Ovary (tissue), 9 donors: ENCODE measurements around the gene NELL1. TPM values are rescaled to one million over a fixed set of nuclear protein-coding genes. Genes with fewer than 3 reads are reported as not detected.
"Not testable (repeated sequence)": the region's sequence is repeated elsewhere in the genome, so short reads cannot be mapped to it uniquely, and the experiment has no call there.

Experiments
- DNase-seq, 5 donors: peaks; one replicate each; pipeline ENCODE4 v3.0.0-alpha.2; 2019 to 2020
- H3K27ac ChIP-seq, 2 donors: fragments of 200-600 bp; one replicate each; pipeline versions ENCODE4 v1.5.1 to v1.8.0; 2019 to 2022
- H3K27me3 ChIP-seq: fragments of 200-600 bp; one replicate; pipeline ENCODE4 v1.8.0; 2022
- H3K36me3 ChIP-seq: fragments of 200-600 bp; sonication (generic); one replicate; pipeline ENCODE4 v1.5.1; 2019
- H3K4me1 ChIP-seq: one replicate; pipeline ENCODE4 v1.8.1; 2013; ENCODE audit warnings: mild to moderate bottlenecking, moderate library complexity; ENCODE audit not compliant: insufficient read depth
- H3K4me3 ChIP-seq: fragments of 200-600 bp; sonication (generic); one replicate; pipeline ENCODE4 v1.5.1; 2017
- H3K9me3 ChIP-seq, 2 donors: fragments of 200-600 bp in 1 of 2; sonication (generic) in 1 of 2; one replicate each; pipeline versions ENCODE4 v1.5.1 to v1.8.1; 2013 to 2019; ENCODE audit warnings: mild to moderate bottlenecking in 1 of 2, moderate library complexity in 1 of 2
- CTCF ChIP-seq, 3 donors: fragments of 450-650 bp in 2 of 3; fragments of 200-600 bp in 1 of 3; IDR thresholded peaks; one replicate each; pipeline versions ENCODE4 v1.5.1 to v1.8.0; 2016 to 2022; ENCODE audit warnings: antibody characterized with exemption in 3 of 3, mild to moderate bottlenecking in 1 of 3
- EP300 ChIP-seq: sonication (generic); formaldehyde crosslinking; IDR thresholded peaks from one replicate; pipeline ENCODE4 v1.6.1; 2017; ENCODE audit warnings: antibody characterized with exemption
- POLR2A ChIP-seq: fragments of 450-650 bp; IDR thresholded peaks from one replicate; pipeline ENCODE4 v1.6.1; 2017; ENCODE audit warnings: antibody characterized with exemption, mild to moderate bottlenecking, moderate library complexity
- WGBS, 3 donors: extraction: QIAGEN DNeasy Blood & Tissue Kit in 1 of 3; methylation state at CpG; one replicate each; pipeline versions ENCODE4 v1.1.5 to v1.1.7; 2013 to 2017; 5-methylcytosine and 5-hydroxymethylcytosine counted together
- intact Hi-C, 4 donors: fragments of 100-400 bp; cut with DNase I; formaldehyde crosslinking; loops; one replicate each; pipeline versions ENCODE4 v1.11.0 to v1.15.1; 2022 to 2023
- polyA plus RNA-seq, 2 donors: library from polyadenylated mRNA; stranded (reverse); fragments of 200-250 nt in 1 of 2; fragments of 350-450 nt in 1 of 2; fragmentation: Illumina TruSeq in 1 of 2; extraction: RNeasy Lipid Tissue Mini Kit (QIAGEN cat#74804) in 1 of 2; gene quantifications; one replicate each; pipeline ENCODE4 v1.2.3, GENCODE V29; 2013 to 2014
- total RNA-seq, 7 donors: library from RNA; depleted of rRNA in 2 of 7; stranded (reverse); fragments of >200 nt in 2 of 7; fragmentation: NEBNext Ultra II Directional in 3 of 7; extraction: Animal tissue kit (Norgen Biotek cat#: 25700) in 3 of 7; gene quantifications; one replicate each; pipeline versions ENCODE4 v1.1.0 to v1.2.4, GENCODE V29; 2016 to 2023
- donor health status: DM: no; HTN: no; CAD: no; lungs with moderate emphysema.
- donor health status: DM: no; HTN: no; CAD: no.
- donor health status: Bipolar disorder and iron deficiency.
- donor health status: DM: yes; HTN: yes; CAD: no.
- donor health status: DM: no; HTN: no; CAD: no.
- donor health status: DM: yes; HTN: yes; CAD: no.

The NELL1 gene
- total and polyA plus RNA-seq, 9 donors: 0.21 to 0.43 (median 0.36) TPM; not detected in 5

GRCh38 chr11:21132146-21132720, 462.8 kb downstream of the NELL1 start:
- TF ChIP-seq POLR2A (no peak), CTCF (IDR thresholded peaks at IDR 0.05) (no peak), EP300 (no peak)
- no peaks in the 10 kb centered on the region for H3K36me3 ChIP-seq
- no peaks in the 10 kb centered on the region for H3K9me3 ChIP-seq
- H3K27me3 ChIP-seq: no peaks in the 10 kb centered on the region
- intact Hi-C loops: no loop called here
- no peak overlapping the region for H3K4me3 ChIP-seq
- 86 to 89% (median 88%) methylated on average over 11 of the region's 11 CpGs for WGBS, 3 donors
- no peaks in the 10 kb centered on the region for H3K4me1 ChIP-seq
- H3K27ac ChIP-seq: no peak overlapping the region
- no peak for DNase-seq

- intact Hi-C loops: no loop called here
Observed at GRCh38 chr11:21133244-21133643, 463.9 kb downstream of the NELL1 start.

DNA sequence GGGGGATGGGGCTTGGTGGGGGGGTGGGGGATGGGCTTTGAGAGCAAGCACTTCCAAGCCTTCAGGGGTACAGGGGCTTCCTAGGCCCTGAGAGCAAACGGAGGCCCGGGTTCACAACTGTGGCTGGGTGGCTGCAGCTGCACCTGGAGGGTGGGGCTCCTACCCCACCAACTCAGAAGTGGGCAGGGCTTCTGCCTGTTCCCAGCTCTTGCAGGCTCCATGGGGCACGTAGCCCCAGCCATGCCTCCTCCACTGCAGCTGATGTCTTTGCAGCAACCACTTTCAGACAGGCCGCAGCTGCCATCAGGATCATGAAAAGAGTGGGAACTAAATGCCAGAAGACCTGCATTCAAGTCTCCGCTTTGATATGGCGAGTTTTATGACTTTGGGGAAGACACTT, 464.3 kb downstream of the NELL1 start:
- TF ChIP-seq CTCF (IDR thresholded peaks at IDR 0.05) (no peak), EP300 (no peak), POLR2A (no peak)
- 79 to 91% (median 88%) methylated on average over 6 of the region's 6 CpGs for WGBS, 3 donors
- DNase-seq: no peak
- no peaks in the 10 kb centered on the region for H3K4me1 ChIP-seq
- no peaks in the 10 kb centered on the region for H3K36me3 ChIP-seq
- intact Hi-C loops: no loop called here
- H3K27ac ChIP-seq: no peak overlapping the region
- H3K27me3 ChIP-seq: no peaks in the 10 kb centered on the region
- no peaks in the 10 kb centered on the region for H3K9me3 ChIP-seq
- no peak overlapping the region for H3K4me3 ChIP-seq

More at GRCh38 chr11:21133244-21133643, 463.9 kb downstream of the NELL1 start:
- 86 to 100% (median 90%) methylated on average over 2 of the region's 2 CpGs for WGBS, 3 donors
- Histone ChIP-seq H3K9me3 (no peaks in the 10 kb centered on the region), H3K4me3 (no peak overlapping the region), H3K27ac (no peak overlapping the region), H3K36me3 (no peaks in the 10 kb centered on the region), H3K4me1 (no peaks in the 10 kb centered on the region), H3K27me3 (no peaks in the 10 kb centered on the region)
- no peak for DNase-seq
- TF ChIP-seq POLR2A (no peak), EP300 (no peak), CTCF (IDR thresholded peaks at IDR 0.05) (no peak)

- 81 to 85% (median 84%) methylated on average over 6 of the region's 6 CpGs for WGBS, 3 donors
Observed at GRCh38 chr11:21137803-21138202, 468.4 kb downstream of the NELL1 start.

GRCh38 chr11:21141557-21141956, 472.2 kb downstream of the NELL1 start:
- DNase-seq, H3K4me3 ChIP-seq, H3K4me1 ChIP-seq, H3K36me3 ChIP-seq, H3K27ac ChIP-seq, intact Hi-C loops, H3K27me3 ChIP-seq, H3K9me3 ChIP-seq: not testable (repeated sequence)
- 89 to 93% (median 92%) methylated on average over 4 of the region's 4 CpGs for WGBS, 3 donors

More at GRCh38 chr11:21137803-21138202, 468.4 kb downstream of the NELL1 start:
- Histone ChIP-seq H3K27me3 (no peaks in the 10 kb centered on the region), H3K27ac (no peak overlapping the region), H3K4me1 (no peaks in the 10 kb centered on the region), H3K36me3 (no peaks in the 10 kb centered on the region), H3K4me3 (no peak overlapping the region), H3K9me3 (no peaks in the 10 kb centered on the region)
- no peak for DNase-seq
- no peak for TF ChIP-seq CTCF (IDR thresholded peaks at IDR 0.05)
- TF ChIP-seq EP300: no peak
- no peak for TF ChIP-seq POLR2A
- intact Hi-C loops: no loop called here
